ENCODE data around the gene PGAP1.
"Not testable (repeated sequence)": the region's sequence is repeated elsewhere in the genome, so short reads cannot be mapped to it uniquely, and the experiment has no call there.

PGAP1 gene

DNA sequence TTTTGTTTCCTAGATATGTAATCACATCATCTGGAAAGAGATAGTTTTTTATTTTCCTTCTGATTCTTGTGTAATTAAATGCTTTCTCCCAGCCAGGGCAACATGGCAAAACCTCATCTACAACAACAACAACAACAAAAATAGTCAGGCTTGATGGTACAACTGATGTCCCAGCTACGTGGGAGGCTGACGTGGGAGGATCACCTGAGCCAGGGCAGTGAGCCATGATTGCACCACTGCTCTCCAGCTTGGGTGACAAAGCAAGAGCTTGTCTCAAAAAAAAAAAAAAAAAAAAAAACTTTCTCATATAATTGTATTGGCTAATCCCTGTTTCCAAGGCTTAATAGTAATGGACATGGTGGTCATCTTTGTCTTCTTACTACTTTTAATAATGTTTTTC, 26.4 kb upstream of the PGAP1 start:
- DNase-seq (ENCODE audit: low read depth, low spot score): no peak

DNA sequence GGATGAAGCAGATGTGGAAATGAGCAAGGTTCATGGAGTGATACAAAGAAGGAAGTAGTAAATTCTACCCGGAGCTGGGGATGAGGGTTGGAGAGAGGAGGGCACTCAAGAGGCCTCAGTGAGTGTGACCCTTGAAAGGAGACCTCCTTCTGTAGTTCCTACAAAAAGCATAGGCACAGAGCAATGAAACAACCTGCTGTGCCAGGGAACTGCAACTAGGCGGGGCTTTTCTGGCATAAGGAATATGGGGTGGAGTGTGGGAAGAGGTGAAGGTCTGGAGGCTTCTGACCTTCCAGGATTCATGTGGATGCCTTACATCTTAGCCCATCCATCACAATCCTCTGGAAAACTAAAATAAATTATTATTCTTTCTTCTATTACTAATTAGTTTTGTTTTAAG, 25.5 kb upstream of the PGAP1 start:
- no peak for DNase-seq (ENCODE audit: low read depth, low spot score)

DNA sequence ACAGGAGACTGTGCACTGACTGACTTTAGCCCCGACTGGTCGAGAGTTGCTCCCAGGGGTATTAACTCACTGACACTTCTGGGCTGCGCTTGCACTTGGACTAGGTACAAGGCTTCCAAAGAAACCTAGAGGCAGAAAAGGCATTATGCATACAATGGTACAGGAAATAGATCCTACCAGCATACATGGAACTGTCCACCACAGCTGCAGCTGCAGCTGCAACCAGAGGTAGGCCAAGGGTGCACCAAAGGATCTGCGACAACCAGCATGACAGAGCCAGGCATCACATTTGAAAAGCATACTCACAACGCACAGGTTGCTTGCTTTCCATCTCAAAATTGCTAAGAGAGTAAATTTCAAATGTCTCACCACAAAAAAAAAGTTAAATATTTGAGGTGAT, 22.6 kb upstream of the PGAP1 start:
- no peak for DNase-seq (ENCODE audit: low read depth, low spot score)

DNA sequence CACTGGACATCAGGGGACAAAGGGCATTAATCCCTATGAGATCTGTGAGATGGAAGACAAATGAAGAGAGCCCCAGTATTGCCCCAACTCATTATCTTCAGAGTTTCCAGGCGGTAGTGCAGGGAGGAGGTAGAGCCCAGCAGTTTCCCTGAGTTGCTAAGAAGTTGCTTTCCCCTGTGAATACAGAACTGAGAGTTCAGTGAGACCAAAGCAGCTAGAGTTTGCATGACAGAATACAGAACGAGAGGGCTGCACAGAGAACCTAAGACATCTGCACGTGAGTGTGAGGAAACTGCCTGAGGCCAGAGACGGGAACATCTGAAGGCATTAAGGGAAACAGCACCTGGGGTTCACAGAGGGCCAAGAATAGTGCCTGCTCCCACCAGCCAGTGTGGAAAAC, 18.1 kb upstream of the PGAP1 start:
- no peak for DNase-seq (ENCODE audit: low read depth, low spot score)

DNA sequence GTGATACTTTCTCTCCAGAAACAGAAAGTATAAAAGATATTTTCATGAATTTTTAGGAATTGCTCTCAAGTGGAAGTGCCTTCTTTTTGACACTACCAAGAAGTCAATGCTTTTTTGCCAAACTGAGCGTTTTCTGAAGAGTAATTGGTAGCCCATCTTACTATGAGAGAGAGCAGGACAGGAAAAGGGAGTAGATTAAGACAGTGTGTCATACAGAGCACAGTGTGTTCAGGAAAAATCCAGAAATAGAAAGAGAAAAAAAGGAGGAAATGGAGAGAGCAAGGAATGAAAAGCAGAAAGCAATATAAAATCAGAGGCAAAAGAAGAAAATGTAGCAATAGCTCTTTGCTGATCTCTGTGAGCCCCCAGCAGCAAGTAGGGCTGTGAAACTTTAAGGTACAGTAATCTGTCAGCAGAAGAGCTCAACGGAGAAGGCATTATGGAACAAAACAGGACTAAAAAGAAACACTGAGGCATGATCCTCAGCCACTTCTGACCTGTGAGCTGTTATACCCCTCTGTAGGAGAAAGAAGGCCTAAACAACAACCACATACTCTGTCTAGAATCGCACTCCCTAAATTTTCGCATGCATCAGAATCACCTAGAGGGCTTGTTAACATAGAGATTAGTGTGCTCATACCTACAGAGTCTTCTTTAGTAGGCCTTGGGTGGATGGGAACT, 15.0 kb upstream of the PGAP1 start:
- DNase-seq (ENCODE audit: low read depth, low spot score): no peak

GRCh38 chr2:196939371-196939770, 12.9 kb upstream of the PGAP1 start:
- no peak for DNase-seq (ENCODE audit: low read depth, low spot score)

GRCh38 chr2:196935432-196935831, 8.9 kb upstream of the PGAP1 start:
- no peak for DNase-seq (ENCODE audit: low read depth, low spot score)

- no peak for DNase-seq (ENCODE audit: low read depth, low spot score)
Observed at GRCh38 chr2:196934672-196935071, 8.2 kb upstream of the PGAP1 start.

DNA sequence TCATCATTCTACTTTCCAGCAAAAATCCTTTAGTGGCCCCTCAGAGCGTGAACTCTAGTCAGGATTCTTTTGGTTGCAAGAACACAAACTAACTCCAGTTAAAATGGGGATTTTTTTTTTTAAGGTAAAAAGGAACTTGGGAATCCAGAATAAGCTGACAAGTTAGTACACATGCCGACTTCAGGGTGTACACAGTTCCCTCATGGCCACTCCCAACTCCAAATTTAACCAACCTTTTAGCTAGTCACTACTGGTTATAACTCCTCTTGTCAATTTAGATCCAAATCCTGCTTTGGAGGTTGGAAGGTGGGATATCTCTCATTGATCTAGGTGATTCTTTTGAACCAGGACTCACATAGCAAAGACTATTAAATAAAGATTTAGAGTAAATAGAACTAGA, 5.0 kb upstream of the PGAP1 start:
- DNase-seq (ENCODE audit: low read depth, low spot score): no peak

GRCh38 chr2:196927376-196928225, 1.1 kb upstream of the PGAP1 start:
- peak; percentile 14 for DNase-seq (ENCODE audit: low read depth, low spot score)

GRCh38 chr2:196925768-196926561, 542 bp downstream of the PGAP1 start:
- DNase-seq (ENCODE audit: low read depth, low spot score): no peak

- no peak for DNase-seq (ENCODE audit: low read depth, low spot score)
Observed at GRCh38 chr2:196925051-196925767, 1.3 kb downstream of the PGAP1 start.

DNA sequence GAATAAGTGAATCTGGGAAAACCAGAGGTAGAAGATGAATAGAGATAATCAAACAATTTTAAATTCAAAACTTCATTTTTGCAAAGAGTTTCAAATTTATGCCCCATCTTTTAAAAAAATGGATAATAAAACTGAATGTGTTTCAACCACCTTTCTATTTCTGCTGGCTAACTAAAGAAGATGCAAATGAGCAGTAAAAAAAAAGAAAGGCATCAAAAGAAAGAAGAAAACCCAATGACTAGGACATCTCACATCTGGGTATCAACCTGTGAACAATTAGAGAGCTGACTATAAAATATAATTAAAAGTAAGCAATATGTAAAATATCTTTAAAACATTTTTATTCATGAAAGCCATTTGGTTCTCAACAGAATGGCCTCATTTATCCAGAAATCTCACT, 2.5 kb downstream of the PGAP1 start:
- no peak for DNase-seq (ENCODE audit: low read depth, low spot score)

DNA sequence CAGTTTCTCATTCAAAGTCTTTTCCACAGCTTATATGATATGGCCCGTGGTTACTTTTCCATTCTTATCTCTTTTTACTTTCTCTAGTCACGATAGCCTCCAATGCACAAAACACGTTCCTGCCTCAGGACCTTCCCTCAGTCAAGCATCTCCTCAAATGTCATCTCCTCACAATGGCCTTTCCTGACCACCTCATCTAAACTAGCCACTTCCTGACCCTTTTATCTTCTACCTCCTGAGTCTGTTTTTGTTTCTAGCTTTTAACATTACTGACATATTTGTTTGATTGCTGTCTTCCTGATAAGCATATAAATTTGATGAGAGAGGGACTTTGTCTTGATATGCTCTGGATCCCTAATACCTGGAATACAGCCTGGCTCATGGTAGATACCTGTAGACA, 7.6 kb downstream of the PGAP1 start:
- no peak for DNase-seq (ENCODE audit: low read depth, low spot score)

- no peak for DNase-seq (ENCODE audit: low read depth, low spot score)
Observed at GRCh38 chr2:196917802-196918201, 8.7 kb downstream of the PGAP1 start.

DNA sequence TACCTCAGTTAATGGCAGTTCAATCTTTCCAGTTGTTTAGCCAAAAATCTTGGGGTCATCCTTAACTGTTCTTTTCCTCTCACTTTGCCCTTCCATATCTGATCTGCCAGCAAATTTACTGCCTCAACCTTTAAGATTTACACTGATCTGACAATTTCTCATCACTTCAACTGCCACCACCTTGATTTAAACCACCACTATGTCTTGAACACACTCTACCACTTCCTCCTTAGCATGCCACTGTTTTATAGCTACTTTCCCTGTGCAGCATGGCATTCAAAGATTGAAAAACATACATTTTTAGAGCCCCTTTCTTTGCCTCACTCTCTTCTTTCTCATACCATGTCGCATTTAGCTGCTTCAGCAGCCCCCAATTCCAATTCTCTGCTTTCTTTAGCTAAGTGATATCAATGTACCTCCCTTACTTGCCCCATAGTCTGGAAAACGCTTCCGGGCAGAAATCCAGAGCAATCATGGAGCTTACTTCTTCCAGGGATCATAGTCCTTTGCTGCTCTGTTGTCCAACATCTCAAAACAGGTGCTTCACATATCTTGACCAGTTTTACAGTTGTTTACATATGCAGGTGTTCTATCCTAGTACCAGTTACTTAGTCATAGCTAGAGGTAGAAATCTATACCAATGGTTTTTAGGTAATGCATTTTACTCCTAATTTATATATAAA, 10.9 kb downstream of the PGAP1 start:
- no peak for DNase-seq (ENCODE audit: low read depth, low spot score)

DNA sequence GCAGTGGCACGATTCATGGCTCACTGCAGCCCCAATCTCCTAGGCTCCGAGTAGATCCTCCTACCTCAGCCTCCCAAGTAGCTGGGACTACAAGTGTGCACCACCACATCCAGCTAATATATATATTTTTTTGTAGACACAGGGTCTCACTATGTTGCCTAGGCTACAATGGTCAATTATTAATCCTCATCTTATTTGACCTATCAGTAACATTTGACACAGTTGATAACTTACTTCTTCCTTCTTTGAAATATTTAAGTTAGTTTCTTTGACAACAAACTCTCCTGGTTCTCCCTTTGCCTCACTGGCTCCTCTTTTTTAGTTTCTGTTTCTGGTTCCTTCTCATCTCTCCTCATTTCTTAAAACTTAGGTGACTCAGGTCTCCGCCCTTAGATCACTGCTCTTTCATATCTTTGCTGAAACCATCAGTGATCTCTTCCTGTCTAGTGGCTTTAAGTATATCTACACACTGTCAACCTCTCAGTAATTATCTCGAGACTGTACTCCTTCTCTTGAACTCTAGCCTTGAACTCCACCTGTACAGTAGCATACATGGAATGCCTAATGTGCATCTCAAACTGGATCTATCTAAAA, 11.5 kb downstream of the PGAP1 start:
- no peak for DNase-seq (ENCODE audit: low read depth, low spot score)

GRCh38 chr2:196913691-196914090, 12.8 kb downstream of the PGAP1 start:
- no peak for DNase-seq (ENCODE audit: low read depth, low spot score)

GRCh38 chr2:196905365-196905764, 21.1 kb downstream of the PGAP1 start:
- not testable (repeated sequence) for DNase-seq (ENCODE audit: low read depth, low spot score)

DNA sequence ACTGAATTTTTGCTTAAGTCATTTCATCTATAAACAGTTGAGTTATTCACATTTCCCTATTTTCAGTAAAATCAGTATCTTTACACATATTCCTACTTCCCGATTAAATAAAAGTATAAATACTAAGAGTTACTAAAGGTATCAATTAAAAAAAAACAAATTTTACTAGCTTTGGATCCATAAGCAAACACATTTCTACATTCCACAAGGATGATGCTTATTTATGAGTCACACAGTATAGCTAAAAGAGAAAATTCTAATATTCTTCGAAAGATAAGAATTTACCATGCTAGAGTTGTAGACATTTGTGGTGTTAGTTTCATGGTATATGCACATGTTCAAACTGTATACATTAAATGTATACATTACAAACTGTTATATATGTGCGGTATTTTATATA, 23.7 kb downstream of the PGAP1 start:
- DNase-seq (ENCODE audit: low read depth, low spot score): no peak

- no peak for DNase-seq (ENCODE audit: low read depth, low spot score)
Observed at GRCh38 chr2:196900843-196901242, 25.7 kb downstream of the PGAP1 start.

Data from activated CD4-positive, CD25-positive, alpha-beta regulatory T cell treated with anti-CD3 and anti-CD28 coated beads, Interleukin-2, amount 50 U/mL, for 16 hours (primary cell).